HG03108 (cell line): Measurements from ENCODE around the gene KCP.

Experiments
- ATAC-seq: cut with Tn5 transposase; IDR thresholded peaks from one replicate; pipeline ENCODE4 v1.9.1; 2021; ENCODE audit warnings: moderate library complexity; ENCODE audit not compliant: unreplicated experiment

Gene KCP

DNA sequence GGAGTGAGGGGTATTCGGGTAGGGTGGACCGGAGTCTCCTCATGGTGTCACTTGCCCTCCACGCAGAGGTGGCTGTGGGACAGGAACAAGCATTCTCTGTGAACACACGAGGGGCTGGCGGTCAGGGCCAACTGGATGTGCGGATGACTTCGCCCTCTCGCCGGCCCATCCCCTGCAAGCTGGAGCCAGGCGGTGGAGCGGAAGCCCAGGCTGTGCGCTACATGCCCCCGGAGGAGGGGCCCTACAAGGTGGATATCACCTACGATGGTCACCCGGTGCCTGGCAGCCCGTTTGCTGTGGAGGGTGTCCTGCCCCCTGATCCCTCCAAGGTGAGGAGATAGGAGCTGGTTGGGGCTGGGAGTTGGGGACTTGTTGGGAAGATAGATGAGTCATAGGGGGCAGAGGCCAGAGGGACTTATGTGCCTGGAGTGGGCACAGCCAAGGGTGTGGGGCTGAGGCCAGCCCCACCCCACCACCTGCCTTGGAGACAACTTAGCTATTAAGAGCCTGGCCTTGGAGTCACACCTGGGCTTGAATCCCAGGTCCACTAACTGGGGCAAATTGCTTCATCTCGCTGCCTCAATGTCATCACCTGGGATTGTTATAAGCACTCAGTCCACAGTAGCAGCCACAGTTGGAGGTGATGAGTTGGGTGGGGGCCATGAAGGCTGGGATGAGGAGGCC lies 66.4 kb downstream of the KCP start:
- ATAC-seq: no peak

GRCh38 chr7:128842674-128843641 lies 67.6 kb downstream of the KCP start:
- ATAC-seq: no peak

DNA sequence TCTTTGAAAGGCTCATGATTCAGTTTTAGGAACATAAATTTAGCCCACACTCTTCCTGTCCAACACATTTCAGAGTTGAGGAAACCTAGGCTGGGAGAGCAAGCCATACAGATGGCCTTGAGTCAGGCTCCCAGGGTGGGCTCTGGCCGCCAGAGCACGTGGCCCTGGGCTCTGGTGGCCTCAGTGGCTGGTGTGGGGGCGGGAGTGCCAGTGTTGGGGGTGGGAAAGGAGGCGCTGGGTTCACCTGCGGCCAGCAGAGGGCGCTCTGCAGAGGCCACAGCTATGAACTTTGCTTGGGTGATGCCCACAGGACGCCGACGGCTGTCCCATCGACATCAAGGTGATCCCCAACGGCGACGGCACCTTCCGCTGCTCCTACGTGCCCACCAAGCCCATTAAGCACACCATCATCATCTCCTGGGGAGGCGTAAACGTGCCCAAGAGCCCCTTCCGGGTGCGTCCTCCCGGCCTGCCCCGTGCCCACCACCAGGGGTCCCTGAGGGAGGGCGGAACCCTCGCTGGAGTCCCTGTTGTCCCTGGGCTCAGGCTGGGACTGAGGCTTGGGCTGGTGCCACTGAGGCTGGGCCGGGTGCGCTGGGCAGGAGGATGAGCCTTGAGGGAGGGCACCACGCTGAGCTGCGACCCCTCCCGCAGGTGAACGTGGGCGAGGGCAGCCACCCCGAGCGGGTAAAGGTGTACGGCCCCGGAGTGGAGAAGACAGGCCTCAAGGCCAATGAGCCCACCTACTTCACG lies 68.4 kb downstream of the KCP start:
- no peak for ATAC-seq

GRCh38 chr7:128841171-128841690 lies 69.3 kb downstream of the KCP start:
- ATAC-seq: no peak

DNA sequence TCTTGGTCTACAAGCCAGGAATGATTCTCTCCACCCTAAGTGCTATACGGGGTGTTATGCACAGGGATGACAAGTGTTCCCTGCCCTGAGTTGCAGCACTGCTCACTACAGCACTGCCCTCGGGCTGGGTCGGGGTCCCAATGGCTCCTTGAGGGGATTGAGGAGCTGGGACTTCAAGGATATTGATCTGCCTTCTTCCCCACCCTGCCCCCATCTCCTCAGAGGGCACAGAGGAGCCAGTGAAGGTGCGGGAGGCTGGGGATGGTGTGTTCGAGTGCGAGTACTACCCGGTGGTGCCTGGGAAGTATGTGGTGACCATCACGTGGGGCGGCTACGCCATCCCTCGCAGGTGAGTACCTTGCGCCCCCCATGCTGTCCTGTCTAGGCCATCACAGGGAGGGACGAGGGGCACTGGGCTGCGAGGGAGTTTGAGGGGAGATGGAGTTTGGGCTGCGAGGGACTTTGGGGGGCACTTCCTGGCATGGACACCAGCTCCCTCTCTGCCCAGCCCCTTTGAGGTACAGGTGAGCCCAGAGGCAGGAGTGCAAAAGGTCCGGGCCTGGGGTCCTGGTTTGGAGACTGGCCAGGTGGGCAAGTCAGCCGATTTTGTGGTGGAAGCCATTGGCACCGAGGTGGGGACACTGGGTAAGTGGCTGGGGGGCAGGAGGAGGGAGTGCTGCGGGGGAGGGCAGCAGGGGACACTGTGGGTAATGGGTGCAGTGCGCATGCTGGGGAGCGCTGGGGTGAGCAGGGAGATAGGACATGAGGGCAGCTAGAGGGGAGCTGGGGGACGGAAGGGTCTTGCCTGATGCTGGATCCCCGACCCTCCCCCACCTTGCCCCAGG lies 70.0 kb downstream of the KCP start:
- ATAC-seq: no peak

- ATAC-seq: no peak
These were observed 70.7 kb downstream of the KCP start for GRCh38 chr7:128839751-128840177.

GRCh38 chr7:128838981-128839731 lies 71.4 kb downstream of the KCP start:
- ATAC-seq: no peak

DNA sequence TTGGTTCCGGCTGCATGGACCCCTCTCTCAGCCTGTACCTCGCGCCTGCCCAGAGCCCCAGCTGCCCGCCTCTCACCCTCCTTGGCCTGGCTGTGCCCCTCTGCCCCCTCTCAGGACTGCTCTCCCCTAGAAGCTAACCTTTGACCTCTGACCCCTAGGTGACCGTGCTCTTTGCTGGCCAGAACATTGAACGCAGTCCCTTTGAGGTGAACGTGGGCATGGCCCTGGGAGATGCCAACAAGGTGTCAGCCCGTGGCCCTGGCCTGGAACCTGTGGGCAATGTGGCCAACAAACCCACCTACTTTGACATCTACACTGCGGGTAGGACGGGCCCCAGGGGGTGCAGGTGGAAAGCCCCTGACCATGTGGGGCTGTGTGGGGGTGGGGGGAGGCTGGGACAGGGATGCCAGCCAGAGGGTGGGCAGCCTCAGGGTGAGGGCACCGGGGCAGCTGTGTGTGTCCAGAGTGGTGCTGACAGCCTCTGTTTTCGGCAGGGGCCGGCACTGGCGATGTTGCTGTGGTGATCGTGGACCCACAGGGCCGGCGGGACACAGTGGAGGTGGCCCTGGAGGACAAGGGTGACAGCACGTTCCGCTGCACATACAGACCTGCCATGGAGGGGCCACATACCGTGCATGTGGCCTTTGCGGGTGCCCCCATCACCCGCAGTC lies 72.3 kb downstream of the KCP start:
- no peak for ATAC-seq

- no peak for ATAC-seq
These were observed 73.0 kb downstream of the KCP start for GRCh38 chr7:128837521-128837921.

DNA sequence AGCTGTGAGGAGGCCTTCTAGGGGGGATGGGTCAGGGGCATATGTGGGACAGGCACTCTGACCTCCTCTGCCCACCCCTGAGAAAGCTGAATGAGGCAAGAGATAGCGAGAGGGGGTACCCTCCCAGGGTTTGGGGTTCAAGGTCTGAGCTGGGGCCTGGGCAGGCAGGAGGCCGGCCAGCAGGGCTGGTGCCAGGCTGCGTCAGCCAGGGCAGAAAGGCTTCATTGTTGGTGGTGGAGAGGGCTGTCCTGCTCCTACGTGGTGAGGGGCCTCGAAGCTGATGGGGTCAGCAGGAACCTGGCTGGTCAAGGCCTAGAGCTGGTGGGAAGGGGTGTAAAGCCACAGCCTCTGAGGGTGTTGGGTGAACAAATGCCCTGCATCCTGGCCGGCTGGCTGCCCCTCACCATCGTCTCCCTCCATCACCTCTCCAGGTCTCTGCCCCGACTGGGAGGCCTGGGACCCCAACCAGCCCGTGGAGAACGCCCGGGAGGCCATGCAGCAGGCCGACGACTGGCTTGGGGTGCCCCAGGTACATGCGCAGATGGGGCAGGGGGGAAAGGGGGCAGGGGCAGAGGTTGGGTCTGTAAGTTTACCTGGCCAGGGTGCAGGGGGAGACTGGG lies 73.7 kb downstream of the KCP start:
- no peak for ATAC-seq

DNA sequence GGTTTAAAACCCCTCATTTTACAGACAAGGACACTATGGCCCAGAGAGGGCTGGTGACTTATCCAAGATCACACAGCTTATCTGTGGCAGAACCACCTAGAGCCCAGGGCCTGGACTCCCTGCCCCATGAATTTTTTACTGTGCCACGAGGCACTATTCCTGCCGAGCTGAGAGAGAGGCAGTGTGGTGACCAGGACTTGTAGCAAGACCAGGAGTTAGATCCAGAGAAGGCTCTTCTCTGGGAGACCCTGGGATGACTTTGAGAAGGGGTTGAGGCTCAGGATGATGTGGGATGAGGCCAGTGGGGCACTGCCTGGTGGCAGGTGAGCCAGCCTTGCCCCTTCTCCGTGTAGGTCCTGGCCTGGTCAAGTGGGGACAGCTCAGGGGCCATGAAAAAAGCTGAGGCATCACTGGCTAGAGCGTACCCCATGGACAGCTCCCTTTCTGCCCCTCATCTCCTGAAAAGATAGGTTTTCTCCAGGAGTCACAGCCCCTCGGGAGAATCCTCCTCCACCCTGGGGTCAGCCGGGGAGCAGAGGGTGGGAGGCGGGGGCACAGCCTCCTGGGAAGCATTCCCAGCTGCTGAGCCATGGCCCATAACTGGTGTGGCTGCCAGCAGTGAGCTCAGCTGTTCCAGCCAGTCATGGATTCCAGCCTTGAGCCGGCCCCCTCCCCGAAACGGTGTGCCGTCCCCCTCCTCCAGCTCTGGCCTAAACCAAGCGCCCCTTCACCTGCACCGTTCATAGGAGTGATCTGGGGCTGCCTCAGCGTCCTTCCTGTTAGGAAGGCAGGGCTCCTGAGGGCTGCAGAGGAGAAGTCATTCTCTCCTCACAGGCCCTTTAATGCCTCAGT lies 74.5 kb downstream of the KCP start:
- ATAC-seq: no peak

- ATAC-seq: no peak
These were observed 75.2 kb downstream of the KCP start for GRCh38 chr7:128835231-128835751.

- no peak for ATAC-seq
These were observed 76.6 kb downstream of the KCP start for GRCh38 chr7:128833946-128834325.

- no peak for ATAC-seq
These were observed 77.2 kb downstream of the KCP start for GRCh38 chr7:128833148-128833945.

- ATAC-seq: no peak
These were observed 77.7 kb downstream of the KCP start for GRCh38 chr7:128832880-128833147.

DNA sequence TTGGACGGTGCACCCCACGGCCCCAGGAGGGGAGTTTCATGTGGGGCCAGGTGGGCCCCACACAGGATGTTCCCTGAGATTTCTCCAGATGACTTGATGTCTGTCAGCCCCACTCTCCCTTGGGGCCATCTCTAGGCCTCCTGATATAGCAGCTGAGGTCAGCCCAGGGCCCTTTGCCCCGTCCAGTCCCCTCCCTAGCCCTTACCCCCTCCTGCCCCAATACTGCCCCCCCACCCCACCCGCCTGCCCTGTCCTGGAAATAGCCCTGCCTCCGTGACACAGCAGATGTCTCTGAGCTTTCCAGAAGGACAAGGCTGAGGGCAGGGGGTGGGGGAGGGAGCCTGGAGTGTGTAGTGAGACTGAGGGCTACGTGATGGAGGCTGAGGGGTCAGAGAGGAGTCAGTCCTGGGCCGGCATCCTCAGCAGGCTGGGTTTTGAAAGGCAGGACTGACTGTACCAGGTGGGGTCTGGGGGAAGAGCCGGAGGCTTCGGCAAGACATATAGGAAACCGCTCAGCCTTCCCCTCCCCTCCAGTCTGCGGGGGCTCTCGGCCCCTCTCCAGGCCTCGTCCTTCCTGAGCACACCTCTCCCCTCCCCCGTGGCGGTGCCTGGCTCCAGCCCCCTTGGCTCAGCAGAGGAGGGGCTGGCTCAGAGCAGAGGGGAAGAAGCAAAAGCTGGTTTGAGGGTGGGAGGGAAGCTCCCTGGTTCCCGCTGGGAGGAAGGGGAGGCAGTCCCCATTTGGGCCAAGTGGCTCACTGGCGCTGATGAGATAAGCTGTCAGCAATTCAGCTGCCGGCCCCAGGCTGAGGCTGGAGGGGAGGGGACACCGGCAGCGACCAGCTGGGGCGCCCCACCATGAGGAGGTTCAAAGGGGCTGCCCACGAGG lies 78.3 kb downstream of the KCP start:
- ATAC-seq: no peak
